Neural progenitor cell (in vitro differentiated cells): Measurements from ENCODE around the gene MSANTD2.

Source experiments
- CTCF ChIP-seq: fragments of 200-600 bp; sonication (generic); IDR thresholded peaks from 2 replicates; pipeline ENCODE4 v1.5.1; 2017; ENCODE audit warnings: antibody characterized with exemption, mild to moderate bottlenecking
- EZH2 ChIP-seq: fragments of 200-600 bp; sonication (generic); IDR thresholded peaks from 2 replicates; pipeline ENCODE4 v1.6.1; 2017; ENCODE audit warnings: antibody characterized with exemption, mild to moderate bottlenecking, moderate library complexity

- no peak for TF ChIP-seq CTCF
- peak; percentile 85 for TF ChIP-seq EZH2
Measured at GRCh38 chr11:124759266-124760204, 40.7 kb downstream of the MSANTD2 start.
